NOMO-1 treated with dmso at 0.1 percent for 144 hours (cell line): ENCODE measurements around the gene MTLN.
"Not testable (repeated sequence)": the region's sequence is repeated elsewhere in the genome, so short reads cannot be mapped to it uniquely, and the experiment has no call there.

Experiments
- DNase-seq: peaks from one replicate; lab custom pipeline; 2025; ENCODE audit not compliant: unreplicated experiment; lab: John Stamatoyannopoulos, UW

Gene MTLN, protein sequence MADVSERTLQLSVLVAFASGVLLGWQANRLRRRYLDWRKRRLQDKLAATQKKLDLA

DNA sequence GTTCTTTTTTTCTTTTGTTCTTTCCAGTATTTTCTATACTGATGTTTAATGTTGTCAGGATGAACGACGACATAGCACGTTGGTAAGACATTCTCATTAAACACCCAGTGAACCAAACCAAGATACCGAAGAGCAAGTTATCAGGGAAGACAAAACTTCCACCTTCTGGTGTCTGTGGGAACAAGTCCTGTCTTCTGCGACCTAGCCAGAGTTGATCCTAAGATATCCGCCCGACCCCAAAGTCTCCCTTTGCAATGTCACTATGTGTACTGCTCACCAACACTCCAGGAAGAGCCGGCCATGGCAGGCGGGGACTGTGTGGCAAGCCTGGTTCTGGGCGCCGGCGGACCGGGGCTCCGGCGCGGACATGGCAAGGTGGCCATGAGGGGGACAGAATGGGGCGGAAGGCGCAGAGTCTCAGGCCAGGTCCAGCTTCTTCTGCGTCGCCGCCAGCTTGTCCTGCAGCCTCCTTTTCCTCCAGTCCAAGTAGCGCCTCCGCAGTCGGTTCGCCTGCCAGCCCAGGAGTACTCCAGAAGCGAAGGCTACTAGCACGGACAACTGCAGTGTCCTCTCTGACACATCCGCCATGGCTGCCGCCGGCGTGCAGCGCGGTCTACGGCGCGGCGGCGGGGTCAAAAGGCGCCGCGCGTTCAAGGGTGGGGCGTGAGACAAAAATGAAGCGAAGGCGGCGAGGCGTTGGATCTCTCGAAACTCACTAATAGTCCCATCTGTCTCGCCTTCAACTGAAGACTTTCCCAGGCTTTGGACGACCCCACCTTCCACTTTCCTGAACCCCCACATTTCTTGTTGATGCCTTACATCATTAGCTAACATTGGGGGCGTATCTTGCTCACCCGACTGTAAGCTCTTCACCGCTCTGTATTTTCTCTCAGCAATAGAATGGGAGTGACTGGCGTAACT, at the start of gene MTLN:
Gene MTLN, minus strand, starts transcription at position 610 of the 921 bp plus-strand sequence. Its CDS starts 22 bp downstream, at position 588.
- peak; percentile 58 for DNase-seq

DNA sequence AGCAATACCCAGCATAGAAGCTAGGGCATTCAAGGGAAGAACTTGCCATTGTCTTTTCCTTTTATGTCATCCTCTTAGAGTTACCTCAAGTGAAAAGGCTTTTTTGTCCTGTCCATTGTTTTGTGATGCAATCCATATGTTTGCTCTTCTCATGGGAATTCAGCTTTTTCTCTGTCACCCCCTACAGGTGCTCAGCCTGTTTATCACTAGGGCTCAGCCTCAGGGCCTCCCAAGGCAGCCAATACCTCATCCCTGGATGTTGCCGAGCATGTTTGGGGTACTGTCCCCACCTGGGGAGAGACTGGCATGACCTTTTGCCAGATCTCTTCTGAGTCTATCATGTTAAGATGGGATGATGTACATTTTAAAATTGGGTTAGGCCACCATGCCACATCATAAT, 49.6 kb upstream of the MTLN start:
- not testable (repeated sequence) for DNase-seq

GRCh38 chr2:110248081-110248795, 35.9 kb upstream of the MTLN start:
- DNase-seq: not testable (repeated sequence)

- DNase-seq: not testable (repeated sequence)
These were observed 33.4 kb upstream of the MTLN start for GRCh38 chr2:110245488-110246435.

GRCh38 chr2:110243283-110243682, 30.9 kb upstream of the MTLN start:
- not testable (repeated sequence) for DNase-seq

GRCh38 chr2:110234514-110234913, 22.2 kb upstream of the MTLN start:
- not testable (repeated sequence) for DNase-seq

DNA sequence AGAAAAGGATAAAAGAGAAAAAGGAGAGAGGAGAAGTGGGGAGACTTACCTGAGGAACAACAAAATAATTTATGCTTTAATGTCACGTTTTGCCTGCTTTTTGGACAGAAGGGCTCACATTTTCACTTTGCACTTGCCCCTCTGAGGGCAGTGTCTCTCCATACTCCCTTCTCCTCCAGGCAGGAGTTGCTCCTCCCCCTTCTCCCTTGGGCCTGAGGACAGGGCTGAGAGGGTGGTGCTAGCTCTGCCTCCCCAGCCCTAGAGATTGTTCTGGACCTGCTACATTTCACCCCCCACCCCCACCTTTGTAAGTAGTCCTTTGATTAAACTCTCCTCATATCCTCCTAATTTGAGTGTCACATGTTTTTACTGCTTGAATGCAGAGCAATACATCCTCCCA, 17.5 kb upstream of the MTLN start:
- DNase-seq: not testable (repeated sequence)

DNA sequence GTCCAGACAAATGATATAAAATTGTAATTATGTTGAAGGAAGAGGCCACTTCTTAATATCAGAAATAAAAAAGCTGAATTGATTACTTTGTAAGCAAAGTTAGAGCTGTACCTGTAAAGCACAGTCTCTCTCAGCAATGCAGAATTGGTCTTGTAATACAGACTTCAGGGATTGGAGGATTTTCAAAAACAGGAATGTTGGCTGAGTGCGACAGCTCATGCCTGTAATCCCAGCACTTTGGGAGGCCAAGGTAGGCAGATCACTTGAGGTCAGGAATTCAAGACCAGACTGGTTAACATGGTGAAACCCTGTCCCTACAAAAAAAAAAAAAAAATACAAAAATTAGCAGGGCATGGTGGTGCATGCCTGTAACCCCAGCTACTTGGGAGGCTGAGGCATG, 10.3 kb upstream of the MTLN start:
- DNase-seq: not testable (repeated sequence)

DNA sequence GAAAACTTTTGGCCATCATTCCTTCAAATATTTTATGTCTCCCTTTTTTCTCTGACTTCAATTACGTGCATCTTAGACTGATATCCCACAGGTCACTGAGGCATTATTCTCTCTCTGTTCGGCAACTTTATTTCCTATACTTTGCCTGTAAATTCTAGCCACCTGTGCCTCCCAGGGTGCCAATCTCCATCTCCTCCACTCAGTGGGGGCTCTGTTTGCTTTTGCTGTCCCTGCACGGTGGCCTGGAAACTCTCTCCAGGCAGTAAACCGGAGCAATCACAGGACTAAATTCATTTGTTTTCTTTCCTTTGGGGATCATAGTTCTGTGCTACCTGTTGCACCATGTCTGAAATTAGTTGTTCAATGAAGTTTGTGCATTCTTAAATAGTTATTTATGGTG, 9.6 kb upstream of the MTLN start:
- no peak for DNase-seq

GRCh38 chr2:110220190-110220564, 7.8 kb upstream of the MTLN start:
- DNase-seq: no peak

- DNase-seq: no peak
These were observed 7.3 kb upstream of the MTLN start for GRCh38 chr2:110219496-110220189.

DNA sequence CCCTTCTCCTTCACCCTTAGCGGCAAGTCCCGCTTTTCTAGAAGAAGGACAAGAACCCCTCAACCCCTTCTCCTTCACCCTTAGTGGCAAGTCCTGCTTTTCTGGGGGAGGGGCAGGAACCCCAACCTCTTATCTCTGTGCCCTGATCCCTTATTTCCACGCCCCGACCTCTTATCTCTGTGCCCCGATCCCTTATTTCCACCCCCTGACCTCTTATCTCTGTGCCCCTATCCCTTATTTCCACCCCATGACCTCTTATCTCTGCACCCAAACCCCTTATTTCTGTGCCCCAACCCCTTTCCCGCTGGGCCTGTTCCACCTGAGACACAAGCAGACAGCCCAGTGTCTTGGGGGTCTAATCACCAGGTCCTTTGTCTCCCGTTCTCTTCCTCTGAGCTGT, 6.5 kb upstream of the MTLN start:
- DNase-seq: not testable (repeated sequence)

DNA sequence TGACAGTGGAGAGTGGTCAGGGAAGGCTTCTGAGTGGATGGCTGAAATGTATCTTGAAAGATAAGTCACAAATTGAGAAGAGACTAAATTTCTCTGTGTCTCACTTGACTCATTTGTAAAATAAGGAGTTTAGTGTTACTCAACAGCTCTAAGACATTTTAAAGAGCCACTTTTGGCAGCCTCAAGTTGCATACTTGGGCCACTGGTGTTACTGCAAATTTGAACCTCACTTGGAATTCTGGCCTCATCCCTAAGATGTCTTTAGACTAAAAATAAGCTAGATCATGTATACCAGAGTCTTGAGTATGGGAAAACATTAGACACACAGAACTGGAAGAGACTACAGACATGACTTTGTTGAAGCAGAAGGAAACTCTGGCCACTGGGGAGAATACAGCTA, 4.5 kb upstream of the MTLN start:
- no peak for DNase-seq

GRCh38 chr2:110216199-110216598, 3.9 kb upstream of the MTLN start:
- no peak for DNase-seq

- DNase-seq: no peak
These were observed 3.3 kb upstream of the MTLN start for GRCh38 chr2:110215566-110216158.

- no peak for DNase-seq
These were observed 2.7 kb upstream of the MTLN start for GRCh38 chr2:110215091-110215490.

- not testable (repeated sequence) for DNase-seq
These were observed 1.2 kb upstream of the MTLN start for GRCh38 chr2:110213522-110213921.

- no peak for DNase-seq
These were observed 6.5 kb downstream of the MTLN start for GRCh38 chr2:110205660-110206455.
